Measurements from ENCODE around the gene CARS1. TPM values are rescaled to one million over a fixed set of nuclear protein-coding genes. Genes with fewer than 3 reads are reported as not detected.
A peak's percentile ranks its signal among the peaks of the same experiment; 100 is the strongest.

The CARS1 gene
- total RNA-seq, 1 donor from 2014 or later: 14.3 TPM

DNA sequence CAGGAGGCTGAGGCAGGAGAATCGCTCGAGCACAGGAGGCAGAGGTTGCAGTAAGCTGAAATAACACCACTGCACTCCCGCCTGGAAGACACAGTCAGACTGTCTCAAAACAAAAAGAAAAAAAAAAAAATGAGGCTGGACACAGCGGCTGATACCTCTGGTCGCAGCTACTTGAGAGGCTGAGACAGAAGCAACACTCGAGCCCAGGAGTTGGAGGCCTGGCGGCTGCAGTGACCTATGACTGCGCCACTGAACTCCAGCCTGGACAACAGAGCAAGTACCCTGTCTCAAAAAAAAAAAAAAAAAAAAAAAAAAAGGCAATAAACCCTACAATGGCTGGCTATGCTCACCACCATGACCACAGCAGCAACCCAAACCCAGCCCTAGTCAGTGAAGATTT is 76.1 kb downstream of the CARS1 start:
- H3K27me3 ChIP-seq (ENCODE audit: low read depth): no peaks in the 10 kb centered on the region
- H3K4me3 ChIP-seq: no peak overlapping the region
- peaks cover 50% of the 10 kb centered on the region for H3K4me1 ChIP-seq
- H3K36me3 ChIP-seq: peaks cover 32% of the 10 kb centered on the region
- DNase-seq: no peak
- intact Hi-C loops (cut with micrococcal nuclease): no loop called here
- no peak overlapping the region for H3K27ac ChIP-seq (replicated peaks)
- TF ChIP-seq, protein P1, sequence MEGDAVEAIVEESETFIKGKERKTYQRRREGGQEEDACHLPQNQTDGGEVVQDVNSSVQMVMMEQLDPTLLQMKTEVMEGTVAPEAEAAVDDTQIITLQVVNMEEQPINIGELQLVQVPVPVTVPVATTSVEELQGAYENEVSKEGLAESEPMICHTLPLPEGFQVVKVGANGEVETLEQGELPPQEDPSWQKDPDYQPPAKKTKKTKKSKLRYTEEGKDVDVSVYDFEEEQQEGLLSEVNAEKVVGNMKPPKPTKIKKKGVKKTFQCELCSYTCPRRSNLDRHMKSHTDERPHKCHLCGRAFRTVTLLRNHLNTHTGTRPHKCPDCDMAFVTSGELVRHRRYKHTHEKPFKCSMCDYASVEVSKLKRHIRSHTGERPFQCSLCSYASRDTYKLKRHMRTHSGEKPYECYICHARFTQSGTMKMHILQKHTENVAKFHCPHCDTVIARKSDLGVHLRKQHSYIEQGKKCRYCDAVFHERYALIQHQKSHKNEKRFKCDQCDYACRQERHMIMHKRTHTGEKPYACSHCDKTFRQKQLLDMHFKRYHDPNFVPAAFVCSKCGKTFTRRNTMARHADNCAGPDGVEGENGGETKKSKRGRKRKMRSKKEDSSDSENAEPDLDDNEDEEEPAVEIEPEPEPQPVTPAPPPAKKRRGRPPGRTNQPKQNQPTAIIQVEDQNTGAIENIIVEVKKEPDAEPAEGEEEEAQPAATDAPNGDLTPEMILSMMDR (IDR thresholded peaks at IDR 0.05; ENCODE audit: borderline replicate concordance): no peak
- H3K9me3 ChIP-seq (replicated peaks): no peaks in the 10 kb centered on the region

GRCh38 chr11:2980168-2980840 is 76.9 kb downstream of the CARS1 start:
- Histone ChIP-seq H3K27me3 (ENCODE audit: low read depth) (no peaks in the 10 kb centered on the region), H3K9me3 (replicated peaks) (no peaks in the 10 kb centered on the region), H3K4me1 (peaks cover 58% of the 10 kb centered on the region), H3K36me3 (peaks cover 40% of the 10 kb centered on the region), H3K27ac (replicated peaks) (no peak overlapping the region), H3K4me3 (no peak overlapping the region)
- TF ChIP-seq, protein P1 (IDR thresholded peaks at IDR 0.05; ENCODE audit: borderline replicate concordance): no peak
- intact Hi-C loops (cut with micrococcal nuclease): no loop called here
- DNase-seq: no peak

DNA sequence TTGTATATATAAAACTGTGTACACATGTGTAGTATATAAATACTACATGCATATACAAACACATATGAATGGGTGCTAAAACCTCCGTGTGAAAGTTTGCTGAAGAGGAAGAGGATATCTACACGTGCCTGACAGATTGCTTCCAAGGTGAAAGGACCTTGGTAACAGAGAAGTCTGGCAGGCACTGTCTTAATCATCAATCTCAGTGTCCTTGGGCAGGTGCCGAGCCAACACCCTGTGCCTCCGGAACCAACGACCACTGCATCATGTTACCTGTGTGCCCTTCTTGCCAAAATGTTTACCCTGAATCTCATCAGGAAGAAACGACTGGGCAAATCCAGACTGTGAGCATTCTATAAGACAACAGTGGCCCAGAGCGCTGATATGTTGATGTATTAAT is 80.1 kb downstream of the CARS1 start:
- TF ChIP-seq, protein P1 (IDR thresholded peaks at IDR 0.05; ENCODE audit: borderline replicate concordance): no peak
- DNase-seq: no peak
- Histone ChIP-seq H3K36me3 (peaks cover 70% of the 10 kb centered on the region), H3K27ac (replicated peaks) (no peak overlapping the region), H3K9me3 (replicated peaks) (no peaks in the 10 kb centered on the region), H3K27me3 (ENCODE audit: low read depth) (no peaks in the 10 kb centered on the region), H3K4me1 (peaks cover 47% of the 10 kb centered on the region), H3K4me3 (no peak overlapping the region)
- intact Hi-C loops (cut with micrococcal nuclease): no loop called here

DNA sequence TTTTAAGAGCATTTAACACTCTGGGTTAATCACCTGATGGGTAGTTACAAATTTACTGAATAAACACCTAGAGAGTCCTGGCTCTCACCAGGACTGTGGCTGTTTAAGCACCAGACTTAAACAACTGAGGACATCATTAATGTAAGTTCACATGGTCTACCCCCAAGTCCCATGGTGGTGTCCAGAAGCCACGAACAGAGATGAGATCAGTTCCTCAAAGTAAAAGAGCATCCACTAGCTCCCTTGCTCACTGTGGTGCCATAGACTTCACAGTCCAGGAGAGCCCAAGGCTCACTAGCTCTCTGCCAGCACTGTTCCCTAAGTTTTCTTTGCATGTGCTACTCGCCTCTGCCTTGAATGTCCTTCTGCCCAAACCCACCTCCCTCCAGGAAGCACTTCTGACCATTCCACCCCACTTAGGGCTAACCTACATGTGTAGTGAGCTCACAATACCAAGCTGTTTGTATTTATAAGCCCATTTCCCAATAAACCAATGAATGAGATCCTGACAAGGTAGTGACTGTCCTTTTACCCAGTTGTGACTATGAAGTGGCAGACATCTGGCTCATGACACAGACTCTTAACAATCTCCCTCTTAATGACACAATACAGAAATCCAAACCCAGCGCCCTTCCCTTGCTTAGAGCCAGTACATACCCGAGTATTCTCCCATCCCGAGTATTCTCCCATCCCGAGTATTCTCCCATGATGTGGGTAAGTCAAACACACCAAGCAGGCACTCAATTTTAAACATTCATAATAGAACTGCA is 80.7 kb downstream of the CARS1 start:
- Histone ChIP-seq H3K27me3 (ENCODE audit: low read depth) (no peaks in the 10 kb centered on the region), H3K27ac (replicated peaks) (no peak overlapping the region), H3K9me3 (replicated peaks) (no peaks in the 10 kb centered on the region), H3K36me3 (peaks cover 76% of the 10 kb centered on the region), H3K4me1 (peaks cover 41% of the 10 kb centered on the region), H3K4me3 (no peak overlapping the region)
- TF ChIP-seq, protein P1 (IDR thresholded peaks at IDR 0.05; ENCODE audit: borderline replicate concordance): no peak
- no peak for DNase-seq
- intact Hi-C loops (cut with micrococcal nuclease): no loop called here

- TF ChIP-seq, protein P1 (IDR thresholded peaks at IDR 0.05; ENCODE audit: borderline replicate concordance): peak; percentile 62
- Histone ChIP-seq H3K27me3 (ENCODE audit: low read depth) (no peaks in the 10 kb centered on the region), H3K36me3 (peaks cover 85% of the 10 kb centered on the region), H3K4me1 (peaks cover 38% of the 10 kb centered on the region), H3K9me3 (replicated peaks) (no peaks in the 10 kb centered on the region), H3K27ac (replicated peaks) (no peak overlapping the region), H3K4me3 (no peak overlapping the region)
- intact Hi-C loops (cut with micrococcal nuclease): no loop called here
- no peak for DNase-seq
Observed at GRCh38 chr11:2975594-2975993, 81.6 kb downstream of the CARS1 start.
